ENCODE data around the gene FSCN2.
"Not testable (repeated sequence)": the region's sequence is repeated elsewhere in the genome, so short reads cannot be mapped to it uniquely, and the experiment has no call there.

FSCN2 gene

GRCh38 chr17:81582341-81582740, 54.2 kb downstream of the FSCN2 start:
- TF ChIP-seq, protein P1, sequence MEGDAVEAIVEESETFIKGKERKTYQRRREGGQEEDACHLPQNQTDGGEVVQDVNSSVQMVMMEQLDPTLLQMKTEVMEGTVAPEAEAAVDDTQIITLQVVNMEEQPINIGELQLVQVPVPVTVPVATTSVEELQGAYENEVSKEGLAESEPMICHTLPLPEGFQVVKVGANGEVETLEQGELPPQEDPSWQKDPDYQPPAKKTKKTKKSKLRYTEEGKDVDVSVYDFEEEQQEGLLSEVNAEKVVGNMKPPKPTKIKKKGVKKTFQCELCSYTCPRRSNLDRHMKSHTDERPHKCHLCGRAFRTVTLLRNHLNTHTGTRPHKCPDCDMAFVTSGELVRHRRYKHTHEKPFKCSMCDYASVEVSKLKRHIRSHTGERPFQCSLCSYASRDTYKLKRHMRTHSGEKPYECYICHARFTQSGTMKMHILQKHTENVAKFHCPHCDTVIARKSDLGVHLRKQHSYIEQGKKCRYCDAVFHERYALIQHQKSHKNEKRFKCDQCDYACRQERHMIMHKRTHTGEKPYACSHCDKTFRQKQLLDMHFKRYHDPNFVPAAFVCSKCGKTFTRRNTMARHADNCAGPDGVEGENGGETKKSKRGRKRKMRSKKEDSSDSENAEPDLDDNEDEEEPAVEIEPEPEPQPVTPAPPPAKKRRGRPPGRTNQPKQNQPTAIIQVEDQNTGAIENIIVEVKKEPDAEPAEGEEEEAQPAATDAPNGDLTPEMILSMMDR (IDR thresholded peaks at IDR 0.05; ENCODE audit: low read depth, low read length), result no peak
- peaks cover 68% of the 10 kb centered on the region for H3K36me3 ChIP-seq
- DNase-seq, result no peak

GRCh38 chr17:81582749-81583148, 54.6 kb downstream of the FSCN2 start:
- no peaks in the 10 kb centered on the region for H3K4me1 ChIP-seq
- no peaks in the 10 kb centered on the region for H3K9me3 ChIP-seq
- H3K4me3 ChIP-seq (ENCODE audit: low read depth, low read length), result no peak overlapping the region
- TF ChIP-seq, protein P1 (IDR thresholded peaks at IDR 0.05; ENCODE audit: low read depth, low read length), result no peak
- no peaks in the 10 kb centered on the region for H3K27me3 ChIP-seq
- peaks cover 68% of the 10 kb centered on the region for H3K36me3 ChIP-seq
- no peak for DNase-seq

More at GRCh38 chr17:81582341-81582740, 54.2 kb downstream of the FSCN2 start:
- Histone ChIP-seq H3K9me3 (no peaks in the 10 kb centered on the region), H3K4me3 (ENCODE audit: low read depth, low read length) (no peak overlapping the region), H3K4me1 (no peaks in the 10 kb centered on the region), H3K27me3 (no peaks in the 10 kb centered on the region)

GRCh38 chr17:81583589-81584342, 55.6 kb downstream of the FSCN2 start:
- no peak for DNase-seq
- peaks cover 78% of the 10 kb centered on the region for H3K36me3 ChIP-seq
- no peaks in the 10 kb centered on the region for H3K4me1 ChIP-seq

GRCh38 chr17:81584771-81585170, 56.6 kb downstream of the FSCN2 start:
- DNase-seq; H3K4me3 ChIP-seq (ENCODE audit: low read depth, low read length); H3K27me3 ChIP-seq; H3K4me1 ChIP-seq; H3K9me3 ChIP-seq: not testable (repeated sequence)
- H3K36me3 ChIP-seq, result peaks cover 76% of the 10 kb centered on the region

More at GRCh38 chr17:81583589-81584342, 55.6 kb downstream of the FSCN2 start:
- H3K27me3 ChIP-seq, result no peaks in the 10 kb centered on the region
- H3K9me3 ChIP-seq, result no peaks in the 10 kb centered on the region
- TF ChIP-seq, protein P1 (IDR thresholded peaks at IDR 0.05; ENCODE audit: low read depth, low read length), result no peak
- H3K4me3 ChIP-seq (ENCODE audit: low read depth, low read length), result no peak overlapping the region

DNA sequence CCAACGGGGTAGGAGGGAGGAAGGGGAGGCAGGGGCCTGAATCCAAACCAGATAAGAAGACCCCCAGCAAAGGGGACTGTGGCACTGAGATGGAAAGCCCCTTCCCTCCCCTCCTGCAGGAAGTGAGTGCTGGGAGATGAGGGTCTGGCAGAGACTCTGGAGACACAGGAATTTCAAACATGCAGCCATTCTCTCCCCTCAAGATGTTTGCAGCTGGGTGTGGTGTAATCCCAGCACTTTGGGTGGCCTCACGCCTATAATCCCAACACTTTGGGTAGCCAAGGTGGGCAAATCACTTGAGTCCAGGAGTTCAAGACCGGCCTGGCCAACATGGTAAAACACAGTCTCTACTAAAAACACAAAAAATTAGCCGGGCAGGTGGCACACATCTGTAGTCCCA, 57.9 kb downstream of the FSCN2 start:
- H3K27me3 ChIP-seq, result no peaks in the 10 kb centered on the region
- no peaks in the 10 kb centered on the region for H3K4me1 ChIP-seq
- peaks cover 79% of the 10 kb centered on the region for H3K36me3 ChIP-seq
- no peaks in the 10 kb centered on the region for H3K9me3 ChIP-seq
- TF ChIP-seq, protein P1 (IDR thresholded peaks at IDR 0.05; ENCODE audit: low read depth, low read length), result no peak
- no peak overlapping the region for H3K4me3 ChIP-seq (ENCODE audit: low read depth, low read length)
- no peak for DNase-seq

Measured in BE2C (cell line).